Stimulated activated memory B cell treated with anti-CD40 and anti-IgM and Interleukin-4, amounts not matched to agents 10 μg/mL and 1 μg/mL and 100 μg/mL, for 72 hours (primary cell): ENCODE measurements around the gene PPY.
"Not testable (repeated sequence)": the region's sequence is repeated elsewhere in the genome, so short reads cannot be mapped to it uniquely, and the experiment has no call there.

Source experiments
- ATAC-seq: fragments of 150-1000 bp; cut with Tn5 transposase; 2 replicates; pipeline ENCODE4 v1.10.0; 2021
- H3K27ac Mint-ChIP-seq: one replicate; pipeline ENCODE4 v1.8.0; 2022; ENCODE audit warnings: mild to moderate bottlenecking, mixed read lengths
- H3K27me3 Mint-ChIP-seq: one replicate; pipeline ENCODE4 v1.8.0; 2022; ENCODE audit warnings: mixed read lengths
- H3K36me3 Mint-ChIP-seq: one replicate; pipeline ENCODE4 v1.8.0; 2022; ENCODE audit warnings: mixed read lengths
- H3K4me1 Mint-ChIP-seq: one replicate; pipeline ENCODE4 v1.8.0; 2022; ENCODE audit warnings: mixed read lengths
- H3K4me3 Mint-ChIP-seq: one replicate; pipeline ENCODE4 v1.8.0; 2022; ENCODE audit warnings: mild to moderate bottlenecking, moderate library complexity, mixed read lengths
- H3K9me3 Mint-ChIP-seq: one replicate; pipeline ENCODE4 v1.8.0; 2022; ENCODE audit warnings: mixed read lengths

Gene PPY

DNA sequence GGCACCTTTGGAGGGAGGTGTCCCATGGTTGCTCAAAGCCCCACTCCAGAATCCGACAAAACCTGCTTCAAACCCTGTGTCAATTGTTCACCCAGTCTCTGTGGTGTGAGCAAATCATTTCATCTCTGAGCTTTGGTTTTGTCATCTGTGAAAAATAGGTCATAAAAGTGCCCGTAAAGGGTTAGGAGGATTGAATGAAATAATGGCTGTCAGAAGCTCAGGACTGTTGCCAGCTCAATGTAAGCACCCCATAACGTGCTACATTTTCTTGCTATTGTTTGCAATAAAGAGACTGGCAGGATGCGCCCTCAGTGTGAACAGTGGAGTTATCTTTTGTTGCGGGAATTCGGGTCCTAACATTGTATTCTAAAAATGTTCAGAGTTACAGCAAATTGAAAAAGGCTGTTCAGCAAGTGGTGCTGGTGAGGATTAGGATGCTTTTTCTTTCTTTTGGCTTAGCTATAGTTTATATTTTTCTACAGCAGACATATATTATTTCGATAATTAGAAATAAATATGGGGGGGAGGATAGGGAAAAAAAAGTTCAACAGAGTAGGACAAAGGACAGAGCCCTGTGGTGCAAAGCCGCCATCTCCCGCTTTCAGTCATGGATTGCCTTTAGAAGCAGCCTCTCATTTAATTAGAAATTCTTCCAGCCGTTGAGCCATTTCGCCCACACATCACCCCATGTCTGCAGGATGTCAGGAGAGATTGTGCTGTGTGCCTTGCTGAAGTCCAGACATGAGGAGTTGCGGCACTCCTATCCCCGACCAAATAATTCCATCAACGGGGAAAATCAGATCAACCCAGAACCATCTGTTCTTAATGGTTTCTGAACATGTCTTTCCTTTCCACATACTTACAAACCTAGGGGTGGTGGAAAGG is 32.3 kb upstream of the PPY start:
- no peaks in the 10 kb centered on the region for H3K36me3 Mint-ChIP-seq
- H3K9me3 Mint-ChIP-seq: no peaks in the 10 kb centered on the region
- no peak for ATAC-seq
- no peak overlapping the region for H3K4me3 Mint-ChIP-seq
- no peaks in the 10 kb centered on the region for H3K4me1 Mint-ChIP-seq
- H3K27ac Mint-ChIP-seq: no peak overlapping the region
- peaks cover 38% of the 10 kb centered on the region for H3K27me3 Mint-ChIP-seq

DNA sequence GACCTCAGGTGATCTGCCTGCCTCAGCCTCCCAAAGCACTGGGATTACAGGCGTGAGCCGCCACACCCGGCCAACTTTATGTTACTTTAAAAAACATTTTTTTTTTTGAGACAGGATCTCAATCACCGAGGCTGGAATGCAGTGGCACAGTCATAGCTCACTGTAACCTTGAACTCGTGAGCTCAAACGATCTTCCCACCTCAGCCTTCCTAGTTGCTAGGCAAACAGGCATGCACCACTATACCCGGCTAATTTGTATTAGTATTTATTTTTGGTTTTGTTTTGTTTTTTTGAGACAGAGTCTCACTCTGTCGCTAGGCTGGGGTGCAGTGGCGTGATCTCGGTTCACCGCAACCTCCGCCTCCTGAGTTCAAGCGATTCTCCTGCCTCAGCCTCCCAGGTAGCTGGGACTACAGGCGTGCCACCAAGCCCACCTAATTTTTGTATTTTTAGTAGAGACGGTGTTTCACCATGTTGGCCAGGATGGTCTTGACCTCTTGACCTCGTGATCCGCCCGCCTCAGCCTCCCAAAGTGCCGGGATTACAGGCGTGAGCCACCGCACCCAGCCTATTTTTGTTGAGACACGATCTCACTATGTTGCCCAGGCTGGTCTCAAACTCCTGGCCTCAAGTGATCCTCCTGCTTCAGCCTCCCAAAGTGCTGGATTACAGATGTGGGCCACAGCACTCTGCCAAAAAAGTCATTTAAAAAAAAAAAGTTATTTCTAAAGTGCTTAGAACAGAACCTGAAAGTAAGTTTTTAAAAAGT is 30.4 kb upstream of the PPY start:
- peaks cover 33% of the 10 kb centered on the region for H3K27me3 Mint-ChIP-seq
- not testable (repeated sequence) for H3K27ac Mint-ChIP-seq, H3K9me3 Mint-ChIP-seq, H3K36me3 Mint-ChIP-seq, ATAC-seq, H3K4me3 Mint-ChIP-seq, H3K4me1 Mint-ChIP-seq

DNA sequence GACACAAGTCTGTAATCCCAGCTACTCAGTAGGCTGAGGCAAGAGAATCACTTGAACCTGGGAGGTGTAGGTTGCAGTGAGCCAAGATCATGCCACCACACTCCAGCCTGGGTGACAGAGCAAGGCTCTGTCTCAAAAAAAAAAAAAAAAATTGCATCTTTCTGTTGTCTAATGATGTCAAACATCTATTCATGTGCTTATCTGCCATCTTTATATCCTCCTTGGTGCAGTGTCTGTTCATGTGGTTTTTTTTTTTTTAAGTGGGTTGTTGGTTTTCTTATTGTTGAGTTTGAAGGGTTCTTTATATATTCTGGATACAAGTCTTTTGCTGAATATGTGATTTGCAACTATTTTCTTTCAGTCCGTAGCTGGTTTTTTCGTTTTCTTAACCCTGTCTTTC is 29.2 kb upstream of the PPY start:
- H3K36me3 Mint-ChIP-seq, H3K4me1 Mint-ChIP-seq, ATAC-seq, H3K27ac Mint-ChIP-seq, H3K4me3 Mint-ChIP-seq, H3K9me3 Mint-ChIP-seq: not testable (repeated sequence)
- peaks cover 43% of the 10 kb centered on the region for H3K27me3 Mint-ChIP-seq

DNA sequence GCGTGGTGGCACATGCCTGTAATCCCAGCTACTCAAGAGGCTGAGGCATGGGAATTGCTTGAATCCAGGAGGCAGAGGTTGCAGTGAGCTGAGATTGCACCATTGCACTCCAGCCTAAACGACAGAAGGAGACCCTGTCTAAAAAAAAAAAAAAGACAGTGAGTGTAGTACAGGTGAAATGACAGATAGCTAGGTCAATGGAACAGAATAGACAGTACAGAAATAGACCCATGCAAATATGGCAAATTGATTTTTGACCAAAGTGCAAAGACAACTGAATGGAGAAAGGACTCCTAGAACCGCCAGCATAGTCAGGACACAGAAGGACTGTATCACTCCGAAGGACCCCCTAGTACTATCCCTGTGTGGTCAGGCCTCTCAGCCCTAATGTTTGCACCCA is 28.1 kb upstream of the PPY start:
- no peaks in the 10 kb centered on the region for H3K9me3 Mint-ChIP-seq
- peaks cover 53% of the 10 kb centered on the region for H3K27me3 Mint-ChIP-seq
- no peaks in the 10 kb centered on the region for H3K4me1 Mint-ChIP-seq
- no peak for ATAC-seq
- no peak overlapping the region for H3K4me3 Mint-ChIP-seq
- H3K27ac Mint-ChIP-seq: no peak overlapping the region
- no peaks in the 10 kb centered on the region for H3K36me3 Mint-ChIP-seq

DNA sequence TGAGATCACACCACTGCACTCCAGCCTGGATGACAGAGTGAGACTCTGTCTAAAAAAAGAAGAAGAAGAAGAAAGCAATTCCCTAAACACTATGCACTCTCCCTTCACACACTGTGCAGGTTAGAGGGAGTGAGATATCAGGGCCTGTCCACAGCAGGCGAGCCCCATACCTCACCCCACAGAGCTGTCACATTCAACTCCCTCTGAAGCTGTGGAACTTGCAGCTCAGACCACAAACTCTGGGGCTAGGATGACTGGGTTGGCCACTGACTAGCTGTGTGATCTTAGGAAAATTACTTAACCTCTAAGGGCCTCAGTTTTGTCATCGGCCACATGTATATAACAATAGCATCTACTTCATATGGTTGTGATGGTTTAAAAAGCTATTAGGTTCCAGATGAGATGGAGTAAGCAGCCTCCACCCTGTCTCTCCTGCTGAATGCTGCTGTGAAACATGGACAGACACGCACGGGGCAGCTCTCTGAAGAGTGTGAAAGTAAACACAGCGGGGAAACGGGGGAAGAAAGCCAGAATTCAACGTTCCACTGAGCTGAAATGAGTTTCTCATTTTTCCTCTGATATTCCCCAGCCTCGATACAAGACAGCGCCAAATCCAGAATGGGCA is 25.1 kb upstream of the PPY start:
- Mint-ChIP-seq H3K36me3 (no peaks in the 10 kb centered on the region), H3K27me3 (peaks cover 71% of the 10 kb centered on the region), H3K4me3 (no peak overlapping the region), H3K9me3 (no peaks in the 10 kb centered on the region), H3K27ac (no peak overlapping the region), H3K4me1 (peaks cover 7% of the 10 kb centered on the region)
- ATAC-seq: no peak

DNA sequence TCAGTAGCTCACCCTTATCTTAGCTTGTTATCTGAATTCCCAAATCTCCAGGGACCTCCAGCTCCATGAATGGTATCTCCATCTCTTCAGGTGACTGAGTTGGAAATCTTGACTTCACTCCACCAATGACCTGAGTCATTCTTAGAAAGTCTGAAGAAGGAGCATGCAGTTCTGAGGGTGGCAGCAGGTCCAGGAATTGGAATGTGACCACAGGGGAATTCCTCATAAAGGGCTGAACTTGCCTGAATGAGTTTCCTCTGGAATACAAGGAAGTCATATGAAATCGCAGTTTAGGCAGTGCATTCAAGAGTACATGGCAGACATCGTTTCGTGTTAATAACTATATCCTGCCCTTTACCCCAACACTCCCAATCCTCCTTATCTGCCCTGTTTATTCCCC is 24.0 kb upstream of the PPY start:
- H3K9me3 Mint-ChIP-seq: no peaks in the 10 kb centered on the region

DNA sequence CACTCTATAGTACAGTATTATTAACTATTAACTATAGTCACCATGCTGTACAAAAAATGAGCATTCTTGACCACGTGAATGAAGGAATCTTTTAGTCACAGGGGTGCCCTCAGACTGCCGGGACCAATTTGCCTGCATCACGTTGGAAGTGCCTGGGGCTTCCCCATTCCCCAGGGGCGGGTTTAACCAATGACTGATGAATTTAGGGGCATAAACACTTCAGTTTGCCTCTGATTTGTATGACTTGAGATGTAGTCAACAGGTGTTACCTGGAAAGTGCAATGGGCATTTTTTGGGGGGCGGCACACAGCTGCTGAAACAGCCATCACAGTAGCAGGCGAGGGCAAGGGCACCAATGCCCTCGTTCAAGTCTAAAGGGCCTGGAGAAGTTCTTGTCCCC is 20.2 kb upstream of the PPY start:
- no peak overlapping the region for H3K27ac Mint-ChIP-seq
- H3K9me3 Mint-ChIP-seq: no peaks in the 10 kb centered on the region
- H3K27me3 Mint-ChIP-seq: peaks cover 75% of the 10 kb centered on the region
- H3K4me3 Mint-ChIP-seq: no peak overlapping the region
- no peaks in the 10 kb centered on the region for H3K36me3 Mint-ChIP-seq
- H3K4me1 Mint-ChIP-seq: peaks cover 13% of the 10 kb centered on the region
- no peak for ATAC-seq

More for the DNA sequence above, 24.0 kb upstream of the PPY start:
- no peak for ATAC-seq
- no peak overlapping the region for H3K4me3 Mint-ChIP-seq
- H3K27ac Mint-ChIP-seq: no peak overlapping the region
- peaks cover 13% of the 10 kb centered on the region for H3K4me1 Mint-ChIP-seq
- peaks cover 75% of the 10 kb centered on the region for H3K27me3 Mint-ChIP-seq
- no peaks in the 10 kb centered on the region for H3K36me3 Mint-ChIP-seq

DNA sequence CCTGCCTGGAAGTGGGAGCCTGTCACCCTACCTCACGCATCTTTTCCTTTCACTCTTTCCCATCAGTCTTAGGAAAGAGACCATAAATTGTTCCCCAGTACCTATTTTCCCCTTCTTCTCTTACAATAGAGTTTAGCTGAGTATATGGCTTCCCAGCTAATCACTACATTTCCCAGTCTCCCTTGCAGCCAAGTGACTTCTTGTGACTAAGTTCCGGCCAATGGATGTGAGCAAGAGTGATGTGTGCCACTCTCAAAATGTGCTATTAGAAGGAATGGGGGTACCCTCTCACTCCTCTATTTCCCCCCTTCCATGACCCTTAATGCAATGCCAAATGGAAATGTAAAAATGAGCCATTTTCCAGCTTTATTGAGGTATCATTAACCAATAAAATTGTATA is 19.7 kb upstream of the PPY start:
- H3K36me3 Mint-ChIP-seq: no peaks in the 10 kb centered on the region
- peaks cover 69% of the 10 kb centered on the region for H3K27me3 Mint-ChIP-seq
- no peaks in the 10 kb centered on the region for H3K9me3 Mint-ChIP-seq
- H3K4me1 Mint-ChIP-seq: peaks cover 13% of the 10 kb centered on the region
- no peak overlapping the region for H3K27ac Mint-ChIP-seq
- no peak overlapping the region for H3K4me3 Mint-ChIP-seq
- no peak for ATAC-seq

DNA sequence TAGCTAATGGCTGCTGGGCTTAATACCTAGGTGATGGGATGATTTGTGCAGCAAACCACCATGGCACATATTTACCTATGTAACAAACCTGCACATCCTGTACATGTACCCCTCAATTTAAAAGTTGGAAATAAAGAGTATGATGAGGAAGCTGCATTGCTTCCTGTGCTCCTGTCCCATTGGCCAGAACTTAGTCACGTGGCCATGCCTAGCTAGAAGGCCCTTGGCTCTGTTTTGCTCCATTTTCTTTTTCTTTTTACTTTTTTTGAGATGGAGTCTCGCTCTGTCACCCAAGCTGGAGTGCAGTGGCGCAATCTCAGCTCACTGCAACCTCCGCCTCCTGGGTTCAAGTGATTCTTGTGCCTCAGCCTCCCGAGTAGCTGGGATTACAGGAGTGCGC is 19.0 kb upstream of the PPY start:
- not testable (repeated sequence) for H3K4me3 Mint-ChIP-seq, H3K27ac Mint-ChIP-seq, ATAC-seq, H3K9me3 Mint-ChIP-seq, H3K36me3 Mint-ChIP-seq
- Mint-ChIP-seq H3K27me3 (peaks cover 68% of the 10 kb centered on the region), H3K4me1 (peaks cover 13% of the 10 kb centered on the region)

DNA sequence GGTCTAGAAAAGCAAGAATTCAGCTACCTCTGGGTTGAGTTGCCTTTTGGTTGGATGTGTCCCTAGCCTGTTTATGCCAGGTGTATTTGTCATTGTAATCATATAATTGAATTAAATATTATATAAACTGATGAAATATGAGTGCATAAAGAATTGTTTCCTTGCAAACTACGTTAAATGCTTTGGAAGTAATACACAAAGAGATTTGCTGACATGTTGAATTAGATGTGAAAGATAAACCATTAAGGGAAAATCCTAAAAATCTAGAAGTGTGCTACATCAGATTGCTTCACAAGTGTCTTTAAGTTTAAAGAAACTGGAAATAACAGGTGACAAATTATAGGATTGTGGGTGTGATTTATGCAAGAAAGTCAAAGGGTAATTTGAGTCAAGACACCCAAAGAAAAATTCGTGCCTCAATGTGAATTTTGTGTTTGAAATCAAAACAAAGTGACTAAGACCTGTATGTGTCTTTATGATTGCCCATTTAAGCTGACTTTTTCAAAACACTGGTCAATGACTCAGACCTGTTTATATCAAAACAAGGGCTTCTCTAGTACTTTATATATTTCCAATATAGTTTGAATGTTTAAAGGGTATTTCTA is 16.6 kb upstream of the PPY start:
- H3K27me3 Mint-ChIP-seq: peaks cover 71% of the 10 kb centered on the region

DNA sequence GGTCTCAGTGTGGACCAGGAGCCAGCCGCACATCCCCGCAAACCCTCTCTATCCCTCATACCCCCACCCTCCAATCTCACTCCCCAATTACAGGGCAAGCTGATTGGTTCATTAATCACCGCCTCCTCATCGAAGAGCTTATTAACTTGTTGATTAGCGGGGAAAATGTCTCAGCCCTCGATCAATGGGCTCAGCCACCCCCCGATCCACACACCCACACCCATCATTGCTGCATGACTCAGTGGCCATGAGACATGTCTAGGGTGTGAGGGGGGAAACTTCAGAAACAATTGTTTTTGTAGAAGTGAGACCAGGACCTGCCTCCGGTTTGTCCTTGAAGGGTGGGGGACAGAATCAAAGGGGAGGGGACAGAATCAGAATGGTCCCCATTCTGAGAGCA is 13.9 kb upstream of the PPY start:
- no peak overlapping the region for H3K4me3 Mint-ChIP-seq
- H3K27ac Mint-ChIP-seq: no peak overlapping the region
- no peaks in the 10 kb centered on the region for H3K9me3 Mint-ChIP-seq
- peaks cover 71% of the 10 kb centered on the region for H3K27me3 Mint-ChIP-seq
- ATAC-seq: no peak
- H3K36me3 Mint-ChIP-seq: no peaks in the 10 kb centered on the region
- peaks cover 9% of the 10 kb centered on the region for H3K4me1 Mint-ChIP-seq

More for the DNA sequence above, 16.6 kb upstream of the PPY start:
- no peak overlapping the region for H3K27ac Mint-ChIP-seq
- no peaks in the 10 kb centered on the region for H3K9me3 Mint-ChIP-seq
- no peak overlapping the region for H3K4me3 Mint-ChIP-seq
- H3K4me1 Mint-ChIP-seq: peaks cover 13% of the 10 kb centered on the region
- no peaks in the 10 kb centered on the region for H3K36me3 Mint-ChIP-seq
- ATAC-seq: no peak

DNA sequence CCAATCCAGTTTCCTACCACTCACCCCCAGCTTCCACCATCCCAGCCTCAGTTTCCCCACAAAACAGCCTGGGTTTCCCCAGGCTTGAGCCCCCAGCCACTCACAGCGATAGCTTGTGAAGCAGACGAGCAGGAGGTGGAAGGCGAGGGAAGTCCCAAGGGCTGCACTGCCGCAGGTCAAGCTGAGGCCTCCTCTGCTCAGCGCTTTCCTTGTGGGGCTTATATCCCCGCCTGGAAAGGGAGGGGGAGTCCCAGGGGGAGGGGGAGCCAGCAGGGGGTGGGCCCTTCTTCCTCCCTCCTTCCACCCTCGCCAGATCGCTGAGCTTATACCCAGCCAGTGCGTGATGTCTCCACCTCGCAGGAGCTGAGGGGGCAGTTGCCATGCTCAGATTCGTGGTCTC is 11.5 kb upstream of the PPY start, which contains the start of gene PYY:
PYY (minus strand) TSS at position 195 of the 400 bp plus-strand sequence. CDS start 457 bp downstream, outside the sequence.
- Mint-ChIP-seq H3K4me3 (peak within 1 kb of the TSS; percentile 13), H3K4me1 (peaks cover 9% of the 10 kb centered on the region), H3K27ac (no peak within 1 kb of the TSS), H3K9me3 (no peaks in the 10 kb centered on the region), H3K27me3 (peaks cover 77% of the 10 kb centered on the region), H3K36me3 (no peaks in the 10 kb centered on the region)
- no peak for ATAC-seq

DNA sequence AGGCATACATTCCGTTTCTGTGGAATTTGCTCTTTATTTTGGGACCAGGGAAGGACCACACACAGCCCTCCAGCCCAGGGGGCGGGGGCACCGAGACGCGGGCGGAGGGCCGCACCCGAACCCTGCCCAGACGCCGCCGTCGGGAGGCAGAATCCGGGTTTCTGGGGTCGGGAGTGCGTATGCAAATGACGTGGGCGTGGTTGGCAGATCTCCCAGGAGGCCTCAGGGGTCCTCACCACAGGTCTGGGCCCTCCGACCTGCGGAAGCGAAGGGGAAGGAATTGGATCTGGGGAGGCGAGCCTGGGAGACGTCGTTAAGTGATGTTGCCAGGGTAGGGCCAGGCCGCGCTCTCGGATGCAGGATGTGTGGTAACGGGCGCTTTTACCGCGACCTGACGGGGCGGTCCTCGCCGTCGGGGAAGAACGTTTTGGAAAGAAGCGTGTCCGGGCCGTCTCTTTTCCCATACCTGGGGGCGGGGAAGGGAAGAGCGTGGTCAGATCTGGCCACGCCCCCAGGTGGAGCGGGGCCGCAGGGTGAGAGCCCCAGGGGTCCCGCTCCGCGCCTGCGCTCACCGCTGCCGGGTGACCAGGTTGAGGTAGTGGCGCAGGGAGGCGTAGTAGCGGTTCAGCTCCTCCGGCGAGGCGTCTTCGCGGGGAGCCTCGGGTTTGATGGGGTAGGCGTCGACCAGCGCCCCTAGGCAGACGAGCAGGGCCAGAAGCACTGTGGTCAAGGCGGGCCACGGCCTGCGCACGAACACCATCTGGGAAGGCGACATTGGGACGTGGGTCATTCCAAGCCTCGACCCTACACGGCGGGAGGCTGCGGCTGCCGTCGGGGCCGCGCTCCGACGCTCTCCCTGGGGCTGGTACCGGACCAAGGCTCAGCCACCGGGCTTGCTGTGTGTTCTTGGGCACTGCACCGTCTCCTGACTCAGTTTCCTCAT is 10.7 kb upstream of the PPY start:
- no peak for ATAC-seq
- H3K4me1 Mint-ChIP-seq: peaks cover 9% of the 10 kb centered on the region
- H3K36me3 Mint-ChIP-seq: no peaks in the 10 kb centered on the region
- H3K4me3 Mint-ChIP-seq: peak overlapping the region; percentile 13
- no peak overlapping the region for H3K27ac Mint-ChIP-seq
- H3K9me3 Mint-ChIP-seq: no peaks in the 10 kb centered on the region
- peaks cover 79% of the 10 kb centered on the region for H3K27me3 Mint-ChIP-seq

DNA sequence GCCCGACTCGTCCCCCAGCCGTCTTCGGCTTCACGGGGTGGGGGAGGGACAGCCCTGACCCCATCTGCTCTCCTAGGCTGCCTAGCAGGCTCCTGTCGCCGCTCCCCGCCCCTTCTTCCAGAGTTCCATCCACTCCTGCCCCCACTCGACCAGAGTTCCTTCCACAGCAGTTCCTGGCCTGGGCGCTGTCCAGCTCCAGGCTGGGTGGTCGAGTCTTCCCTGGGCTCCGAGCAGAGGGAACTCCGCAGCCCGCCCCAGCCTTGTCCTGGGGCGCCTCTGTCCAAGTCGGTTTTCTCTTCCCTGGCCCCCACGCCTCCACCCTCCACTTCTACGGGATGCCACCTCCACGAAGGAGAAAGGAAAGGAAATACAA is 10.1 kb upstream of the PPY start:
- Mint-ChIP-seq H3K9me3 (no peaks in the 10 kb centered on the region), H3K27ac (no peak overlapping the region), H3K27me3 (peaks cover 86% of the 10 kb centered on the region), H3K4me1 (peaks cover 9% of the 10 kb centered on the region), H3K36me3 (no peaks in the 10 kb centered on the region), H3K4me3 (no peak overlapping the region)
- no peak for ATAC-seq
